K562 (cell line): ENCODE results near the gene ATP5PB. TPM values are rescaled to one million over a fixed set of nuclear protein-coding genes. Genes with fewer than 3 reads are reported as not detected.
A peak's percentile ranks its signal among the peaks of the same experiment; 100 is the strongest.

ENCODE experiments used
- EGR1 ChIP-seq: fragments of 450-650 bp; conservative IDR thresholded peaks from 2 replicates; pipeline ENCODE4 v1.6.1; 2017; ENCODE audit warnings: mild to moderate bottlenecking
- GABPB1 ChIP-seq: sonication (generic); formaldehyde crosslinking; IDR thresholded peaks from 2 replicates; pipeline ENCODE4 v1.8.0; 2022; ENCODE audit warnings: mild to moderate bottlenecking, missing genetic modification reagents
- NCOR1 ChIP-seq: fragments of 450-650 bp; IDR thresholded peaks from 2 replicates; pipeline ENCODE4 v1.6.1; 2016; ENCODE audit warnings: mild to moderate bottlenecking, moderate library complexity
- TCFL5 ChIP-seq: fragments of 250-450 bp; sonication (Bioruptor Pico); conservative IDR thresholded peaks from 2 replicates; pipeline ENCODE4 v1.6.1; 2021; ENCODE audit warnings: mild to moderate bottlenecking, moderate library complexity, matching md5 sums
- ZBTB40 ChIP-seq, 2 experiments: fragments of 450-650 bp in 1 of 2; sonication (generic) in 1 of 2; formaldehyde crosslinking in 1 of 2; IDR thresholded peaks; 2 replicates each; pipeline versions ENCODE4 v1.7.1 to v1.9.0; 2016 to 2022; ENCODE audit warnings: inconsistent platforms in 1 of 2, mild to moderate bottlenecking in 1 of 2, missing genetic modification reagents in 1 of 2
- polyA plus RNA-seq, 8 experiments: library from polyadenylated mRNA; depleted of rRNA in 4 of 8; stranded (reverse) in 5 of 8; unstranded in 3 of 8; fragments of >200 nt; fragmentation: Nextera tagmentation in 2 of 8; fragmentation: Illumina TruSeq in 1 of 8; extraction: Ambion mirVana in 2 of 8; extraction: Trizol in 1 of 8; gene quantifications; 2 replicates each; pipeline versions ENCODE4 v1.2.1 to v1.2.3, GENCODE V29; 2011 to 2014; ENCODE audit warnings: inconsistent platforms in 1 of 8, missing spikeins in 1 of 8
- total RNA-seq, 7 experiments: library from RNA; depleted of rRNA in 6 of 7; stranded (reverse); fragments of >200 nt in 6 of 7; fragmentation: Illumina TruSeq in 2 of 7; extraction: Trizol in 2 of 7; gene quantifications; 2 replicates each; pipeline versions ENCODE4 v1.2.1 to v1.2.3, GENCODE V29; 2011 to 2021; ENCODE audit warnings: low replicate concordance in 1 of 7
- TF ChIP-seq, protein P1 (sequence below): fragments of 250-450 bp; sonication (Bioruptor Pico); IDR thresholded peaks from 2 replicates; pipeline ENCODE4 v1.4.0; 2020
- TF ChIP-seq, protein P2 (sequence below): fragments of 450-650 bp; formaldehyde crosslinking; IDR thresholded peaks from 2 replicates; pipeline ENCODE4 v1.4.0; 2020; ENCODE audit warnings: mild to moderate bottlenecking, moderate library complexity

ATP5PB gene
- total and polyA plus RNA-seq, 9 of the 15 experiments (the other 6 are each of a cell fraction or from before 2014, with no cell fraction given): 651 to 2,735 (median 1,061) TPM

DNA sequence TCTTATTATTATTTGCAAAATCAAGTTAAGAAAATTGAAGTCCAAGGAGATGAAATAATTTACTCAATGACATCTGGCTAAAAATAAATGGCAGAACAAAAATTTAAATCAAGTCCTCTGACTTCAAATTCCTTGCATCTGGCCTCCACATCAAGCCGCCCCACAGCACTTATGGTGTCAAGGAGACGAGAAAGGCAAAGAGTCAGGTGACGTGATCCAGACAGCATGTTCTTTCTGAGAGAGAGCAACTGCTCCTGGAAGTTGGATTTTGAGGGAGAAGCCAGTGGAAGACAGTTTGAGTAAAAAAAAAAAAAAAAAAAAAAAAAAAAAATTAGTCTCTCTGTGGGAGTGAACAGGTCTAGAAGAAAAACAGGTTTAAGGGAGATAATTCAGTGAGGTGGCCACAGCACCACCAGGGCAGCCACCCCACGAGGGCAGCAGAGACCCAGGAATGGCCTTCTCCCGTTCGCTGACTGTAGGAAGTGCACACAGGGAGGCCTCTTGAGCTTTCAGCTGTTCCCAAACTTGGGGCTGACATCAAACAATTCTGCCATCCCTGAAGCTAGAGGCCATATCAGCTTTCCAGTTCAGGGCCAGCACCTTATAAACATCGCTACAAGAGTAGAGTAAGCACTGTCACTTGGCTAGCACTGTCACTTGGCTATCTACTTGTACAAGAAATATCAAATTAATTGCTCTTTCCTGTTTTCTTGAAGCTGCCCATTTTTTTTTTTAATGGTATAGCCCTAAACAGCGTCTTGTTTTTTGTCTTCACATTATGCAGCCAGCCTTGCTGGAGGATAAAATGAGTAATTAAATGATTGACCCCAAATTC lies 32.3 kb downstream of the ATP5PB start (continued):
- TF ChIP-seq ZBTB40 (IDR thresholded peaks at IDR 0.05) (no peak), ZBTB40 (CRISPR knock-in tag; IDR thresholded peaks at IDR 0.05) (peak; percentile 31; the same call in 1 of the 2 replicates), NCOR1 (no peak), GABPB1 (CRISPR knock-in tag) (0 out of 2 replicates have a peak, but pooled peaks have one; percentile 21), TCFL5 (no peak), EGR1 (no peak)
- TF ChIP-seq, protein P1, sequence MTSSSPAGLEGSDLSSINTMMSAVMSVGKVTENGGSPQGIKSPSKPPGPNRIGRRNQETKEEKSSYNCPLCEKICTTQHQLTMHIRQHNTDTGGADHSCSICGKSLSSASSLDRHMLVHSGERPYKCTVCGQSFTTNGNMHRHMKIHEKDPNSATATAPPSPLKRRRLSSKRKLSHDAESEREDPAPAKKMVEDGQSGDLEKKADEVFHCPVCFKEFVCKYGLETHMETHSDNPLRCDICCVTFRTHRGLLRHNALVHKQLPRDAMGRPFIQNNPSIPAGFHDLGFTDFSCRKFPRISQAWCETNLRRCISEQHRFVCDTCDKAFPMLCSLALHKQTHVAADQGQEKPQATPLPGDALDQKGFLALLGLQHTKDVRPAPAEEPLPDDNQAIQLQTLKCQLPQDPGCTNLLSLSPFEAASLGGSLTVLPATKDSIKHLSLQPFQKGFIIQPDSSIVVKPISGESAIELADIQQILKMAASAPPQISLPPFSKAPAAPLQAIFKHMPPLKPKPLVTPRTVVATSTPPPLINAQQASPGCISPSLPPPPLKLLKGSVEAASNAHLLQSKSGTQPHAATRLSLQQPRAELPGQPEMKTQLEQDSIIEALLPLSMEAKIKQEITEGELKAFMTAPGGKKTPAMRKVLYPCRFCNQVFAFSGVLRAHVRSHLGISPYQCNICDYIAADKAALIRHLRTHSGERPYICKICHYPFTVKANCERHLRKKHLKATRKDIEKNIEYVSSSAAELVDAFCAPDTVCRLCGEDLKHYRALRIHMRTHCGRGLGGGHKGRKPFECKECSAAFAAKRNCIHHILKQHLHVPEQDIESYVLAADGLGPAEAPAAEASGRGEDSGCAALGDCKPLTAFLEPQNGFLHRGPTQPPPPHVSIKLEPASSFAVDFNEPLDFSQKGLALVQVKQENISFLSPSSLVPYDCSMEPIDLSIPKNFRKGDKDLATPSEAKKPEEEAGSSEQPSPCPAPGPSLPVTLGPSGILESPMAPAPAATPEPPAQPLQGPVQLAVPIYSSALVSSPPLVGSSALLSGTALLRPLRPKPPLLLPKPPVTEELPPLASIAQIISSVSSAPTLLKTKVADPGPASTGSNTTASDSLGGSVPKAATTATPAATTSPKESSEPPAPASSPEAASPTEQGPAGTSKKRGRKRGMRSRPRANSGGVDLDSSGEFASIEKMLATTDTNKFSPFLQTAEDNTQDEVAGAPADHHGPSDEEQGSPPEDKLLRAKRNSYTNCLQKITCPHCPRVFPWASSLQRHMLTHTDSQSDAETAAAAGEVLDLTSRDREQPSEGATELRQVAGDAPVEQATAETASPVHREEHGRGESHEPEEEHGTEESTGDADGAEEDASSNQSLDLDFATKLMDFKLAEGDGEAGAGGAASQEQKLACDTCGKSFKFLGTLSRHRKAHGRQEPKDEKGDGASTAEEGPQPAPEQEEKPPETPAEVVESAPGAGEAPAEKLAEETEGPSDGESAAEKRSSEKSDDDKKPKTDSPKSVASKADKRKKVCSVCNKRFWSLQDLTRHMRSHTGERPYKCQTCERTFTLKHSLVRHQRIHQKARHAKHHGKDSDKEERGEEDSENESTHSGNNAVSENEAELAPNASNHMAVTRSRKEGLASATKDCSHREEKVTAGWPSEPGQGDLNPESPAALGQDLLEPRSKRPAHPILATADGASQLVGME: no peak
- TF ChIP-seq, protein P2, sequence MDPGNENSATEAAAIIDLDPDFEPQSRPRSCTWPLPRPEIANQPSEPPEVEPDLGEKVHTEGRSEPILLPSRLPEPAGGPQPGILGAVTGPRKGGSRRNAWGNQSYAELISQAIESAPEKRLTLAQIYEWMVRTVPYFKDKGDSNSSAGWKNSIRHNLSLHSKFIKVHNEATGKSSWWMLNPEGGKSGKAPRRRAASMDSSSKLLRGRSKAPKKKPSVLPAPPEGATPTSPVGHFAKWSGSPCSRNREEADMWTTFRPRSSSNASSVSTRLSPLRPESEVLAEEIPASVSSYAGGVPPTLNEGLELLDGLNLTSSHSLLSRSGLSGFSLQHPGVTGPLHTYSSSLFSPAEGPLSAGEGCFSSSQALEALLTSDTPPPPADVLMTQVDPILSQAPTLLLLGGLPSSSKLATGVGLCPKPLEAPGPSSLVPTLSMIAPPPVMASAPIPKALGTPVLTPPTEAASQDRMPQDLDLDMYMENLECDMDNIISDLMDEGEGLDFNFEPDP (CRISPR knock-in tag): no peak
